ENCODE data around the gene SCCPDH.
"Not testable (repeated sequence)": the region's sequence is repeated elsewhere in the genome, so short reads cannot be mapped to it uniquely, and the experiment has no call there.

The SCCPDH gene

GRCh38 chr1:246708166-246708565 is 16.0 kb upstream of the SCCPDH start:
- no peak for FAIRE-seq

- no peak for FAIRE-seq
Measured at GRCh38 chr1:246709196-246709595, 15.0 kb upstream of the SCCPDH start.

- FAIRE-seq: no peak
Measured at GRCh38 chr1:246709835-246710234, 14.4 kb upstream of the SCCPDH start.

- no peak for FAIRE-seq
Measured at GRCh38 chr1:246711548-246712003, 12.6 kb upstream of the SCCPDH start.

- FAIRE-seq: not testable (repeated sequence)
Measured at GRCh38 chr1:246712428-246712827, 11.8 kb upstream of the SCCPDH start.

- FAIRE-seq: not testable (repeated sequence)
Measured at GRCh38 chr1:246719361-246719760, 4.8 kb upstream of the SCCPDH start.

GRCh38 chr1:246720814-246721213 is 3.4 kb upstream of the SCCPDH start:
- FAIRE-seq: not testable (repeated sequence)

- FAIRE-seq: no peak
Measured at GRCh38 chr1:246722720-246723119, 1.5 kb upstream of the SCCPDH start.

GRCh38 chr1:246724731-246725095 is 504 bp downstream of the SCCPDH start:
- FAIRE-seq: no peak

- no peak for FAIRE-seq
Measured at GRCh38 chr1:246725191-246725590, 982 bp downstream of the SCCPDH start.

GRCh38 chr1:246726255-246726679 is 2.1 kb downstream of the SCCPDH start:
- FAIRE-seq: no peak

- FAIRE-seq: no peak
Measured at GRCh38 chr1:246726881-246727280, 2.7 kb downstream of the SCCPDH start.

GRCh38 chr1:246727594-246727993 is 3.4 kb downstream of the SCCPDH start:
- FAIRE-seq: no peak

- no peak for FAIRE-seq
Measured at GRCh38 chr1:246728311-246728710, 4.1 kb downstream of the SCCPDH start.

GRCh38 chr1:246729040-246729439 is 4.8 kb downstream of the SCCPDH start:
- not testable (repeated sequence) for FAIRE-seq

GRCh38 chr1:246730839-246731238 is 6.6 kb downstream of the SCCPDH start:
- FAIRE-seq: no peak

- not testable (repeated sequence) for FAIRE-seq
Measured at GRCh38 chr1:246731873-246732272, 7.7 kb downstream of the SCCPDH start.

GRCh38 chr1:246733704-246734103 is 9.5 kb downstream of the SCCPDH start:
- no peak for FAIRE-seq

- no peak for FAIRE-seq
Measured at GRCh38 chr1:246734866-246735265, 10.7 kb downstream of the SCCPDH start.

- FAIRE-seq: no peak
Measured at GRCh38 chr1:246735735-246736134, 11.5 kb downstream of the SCCPDH start.

- no peak for FAIRE-seq
Measured at GRCh38 chr1:246742396-246742795, 18.2 kb downstream of the SCCPDH start.

- FAIRE-seq: not testable (repeated sequence)
Measured at GRCh38 chr1:246746155-246746554, 21.9 kb downstream of the SCCPDH start.

- FAIRE-seq: no peak
Measured at GRCh38 chr1:246748006-246748405, 23.8 kb downstream of the SCCPDH start.

- FAIRE-seq: no peak
Measured at GRCh38 chr1:246748867-246749266, 24.7 kb downstream of the SCCPDH start.

GRCh38 chr1:246750752-246751151 is 26.5 kb downstream of the SCCPDH start:
- no peak for FAIRE-seq
